ENCODE results near the gene GOLGA6L7.
"Not testable (repeated sequence)": the region's sequence is repeated elsewhere in the genome, so short reads cannot be mapped to it uniquely, and the experiment has no call there.

DNA sequence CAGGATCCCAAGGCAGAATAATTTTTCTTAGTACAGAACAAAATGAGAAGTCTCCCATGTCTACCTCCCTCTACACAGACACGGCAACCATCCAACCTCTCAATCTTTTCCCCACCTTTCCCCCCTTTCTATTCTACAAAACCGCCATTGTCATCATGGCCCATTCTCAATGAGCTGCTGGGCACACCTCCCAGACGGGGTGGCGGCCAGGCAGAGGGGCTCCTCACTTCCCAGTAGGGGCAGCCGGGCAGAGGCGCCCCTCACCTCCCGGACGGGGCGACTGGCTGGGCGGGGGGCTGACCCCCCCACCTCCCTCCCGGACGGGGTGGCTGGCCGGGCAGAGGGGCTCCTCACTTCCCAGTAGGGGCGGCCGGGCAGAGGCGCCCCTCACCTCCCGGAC lies 827 bp upstream of the GOLGA6L7 start:
- TF ChIP-seq REST (IDR thresholded peaks at IDR 0.05; ENCODE audit: borderline replicate concordance); CTCF (IDR thresholded peaks at IDR 0.05; ENCODE audit: poor library complexity, severe bottlenecking); POLR2AphosphoS5 (IDR thresholded peaks at IDR 0.05); EP300 (conservative IDR thresholded peaks at IDR 0.05; ENCODE audit: poor library complexity, severe bottlenecking); EZH2 (IDR thresholded peaks at IDR 0.05; ENCODE audit: borderline replicate concordance, insufficient read depth, low read length, poor library complexity, severe bottlenecking); RAD21 (conservative IDR thresholded peaks at IDR 0.05); TAF1 (IDR thresholded peaks at IDR 0.05; ENCODE audit: low read depth); MXI1 (conservative IDR thresholded peaks at IDR 0.05; ENCODE audit: poor library complexity, severe bottlenecking); SMC3 (conservative IDR thresholded peaks at IDR 0.05; ENCODE audit: poor library complexity): not testable (repeated sequence)
